OCI-LY1 (cell line): ENCODE data around the gene TMEM151B.

Experiments used
- H2AFZ ChIP-seq: fragments of 200-600 bp; sonication (generic), shearing (Covaris generic); 2 replicates; pipeline ENCODE4 v1.6.0; 2014; ENCODE audit warnings: antibody characterized with exemption, mild to moderate bottlenecking, low read length
- H3F3A ChIP-seq: fragments of 200-600 bp; sonication (generic), shearing (Covaris generic); 2 replicates; pipeline ENCODE4 v1.6.0; 2014; ENCODE audit warnings: mild to moderate bottlenecking, antibody characterized with exemption, low read length, moderate library complexity; ENCODE audit not compliant: insufficient read depth
- H3K27ac ChIP-seq: fragments of 200-600 bp; sonication (generic); 2 replicates; pipeline ENCODE4 v1.5.1; 2014; ENCODE audit warnings: low read length, mixed run types, mild to moderate bottlenecking, low read depth; ENCODE audit not compliant: poor library complexity, severe bottlenecking
- H3K27me3 ChIP-seq: fragments of 200-600 bp; sonication (generic); 2 replicates; pipeline ENCODE4 v1.6.0; 2014; ENCODE audit warnings: antibody characterized with exemption, mild to moderate bottlenecking, low read length, moderate library complexity; ENCODE audit not compliant: insufficient read depth
- H3K36me3 ChIP-seq: fragments of 200-600 bp; sonication (generic); 2 replicates; pipeline ENCODE4 v1.6.1; 2014; ENCODE audit warnings: mild to moderate bottlenecking, antibody characterized with exemption, low read length, moderate library complexity, mixed read lengths; ENCODE audit not compliant: insufficient read depth
- H3K4me1 ChIP-seq: fragments of 200-600 bp; sonication (generic); 2 replicates; pipeline ENCODE4 v1.5.1; 2014; ENCODE audit warnings: mild to moderate bottlenecking, low read length, moderate library complexity; ENCODE audit not compliant: insufficient read depth, severe bottlenecking
- H3K4me2 ChIP-seq: fragments of 200-600 bp; sonication (generic), shearing (Covaris generic); 2 replicates; pipeline ENCODE4 v1.6.1; 2014; ENCODE audit warnings: low read length
- H3K4me3 ChIP-seq: fragments of 200-600 bp; sonication (generic); 2 replicates; pipeline ENCODE4 v1.5.1; 2014; ENCODE audit warnings: low read length, low read depth, mild to moderate bottlenecking, mixed read lengths; ENCODE audit not compliant: poor library complexity, severe bottlenecking
- H3K79me2 ChIP-seq: fragments of 200-600 bp; shearing (Covaris generic); 2 replicates; pipeline ENCODE4 v1.6.1; 2016; ENCODE audit warnings: mixed run types, low read length, mixed read lengths; ENCODE audit not compliant: insufficient read depth
- H3K9ac ChIP-seq: fragments of 200-600 bp; sonication (generic), shearing (Covaris generic); 2 replicates; pipeline ENCODE4 v1.6.1; 2014; ENCODE audit warnings: mild to moderate bottlenecking, low read length, mixed read lengths
- H3K9me2 ChIP-seq: fragments of 200-600 bp; sonication (generic), shearing (Covaris generic); 2 replicates; pipeline ENCODE4 v1.6.1; 2014; ENCODE audit warnings: low read depth, mild to moderate bottlenecking, low read length, mixed read lengths
- H3K9me3 ChIP-seq: fragments of 200-600 bp; shearing (Covaris generic); 2 replicates; pipeline ENCODE4 v1.6.1; 2014; ENCODE audit warnings: low read length, mixed read lengths
- H4K20me1 ChIP-seq: fragments of 200-600 bp; sonication (generic), shearing (Covaris generic); 2 replicates; pipeline ENCODE4 v1.6.0; 2016; ENCODE audit warnings: mild to moderate bottlenecking, low read length; ENCODE audit not compliant: insufficient read depth
- EZH2 ChIP-seq: fragments of 200-600 bp; sonication (generic), shearing (Covaris generic); IDR thresholded peaks from 2 replicates; pipeline ENCODE4 v1.8.0; 2017; ENCODE audit warnings: borderline replicate concordance, mixed run types, mild to moderate bottlenecking, antibody characterized with exemption, low read length, moderate library complexity, mixed read lengths
- TF ChIP-seq, protein P1 (sequence below): fragments of 200-600 bp; sonication (generic), shearing (Covaris generic); IDR thresholded peaks from 2 replicates; pipeline ENCODE4 v1.5.1; 2017; ENCODE audit warnings: mild to moderate bottlenecking, antibody characterized with exemption, low read length, moderate library complexity, mixed read lengths

The TMEM151B gene

DNA sequence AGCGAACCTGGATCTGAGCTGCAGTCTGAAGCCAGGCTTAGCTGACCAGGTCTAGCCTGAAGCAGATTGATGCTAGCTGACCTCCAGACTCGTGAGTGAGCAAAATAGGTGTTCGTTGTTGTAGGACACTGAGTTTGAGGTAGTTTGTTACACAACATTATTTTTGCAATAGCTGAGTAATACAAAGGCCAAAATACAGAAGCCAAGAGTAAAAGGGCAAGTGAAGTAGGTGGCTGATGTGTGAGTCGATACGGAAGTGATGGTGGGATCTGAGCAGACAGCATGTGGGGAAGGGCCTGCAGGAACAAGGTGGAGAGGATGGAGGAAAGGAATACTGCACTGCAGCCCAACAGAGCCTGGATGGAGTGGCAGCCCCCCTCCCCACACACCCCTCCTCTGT, 63.7 kb downstream of the TMEM151B start:
- H3K4me2 ChIP-seq: no peak overlapping the region

DNA sequence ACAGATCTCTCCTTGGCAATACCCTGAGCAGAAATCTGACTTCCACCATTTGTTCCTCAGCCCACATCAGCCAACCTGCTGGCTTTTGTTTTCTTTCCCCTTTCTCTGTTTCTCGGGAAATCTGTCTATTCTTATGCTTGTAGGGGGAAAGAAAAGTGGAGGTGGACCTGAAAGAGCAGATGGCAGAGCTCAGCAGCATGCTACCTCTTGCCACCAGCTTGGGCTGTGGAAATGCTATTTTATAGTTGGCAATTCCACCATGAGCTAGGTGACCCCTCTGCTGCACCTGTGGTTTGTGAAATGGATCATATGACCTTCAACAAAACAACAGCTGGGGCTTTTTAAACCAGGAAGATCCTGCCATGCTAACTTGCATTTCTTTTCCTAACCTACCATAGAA, 65.4 kb downstream of the TMEM151B start:
- Histone ChIP-seq H3K4me2 (no peak overlapping the region), H2AFZ (no peak overlapping the region), H3K9me2 (no peaks in the 10 kb centered on the region), H3F3A (no peaks in the 10 kb centered on the region), H3K27me3 (no peaks in the 10 kb centered on the region), H3K9me3 (no peaks in the 10 kb centered on the region), H3K79me2 (no peaks in the 10 kb centered on the region), H3K4me3 (no peak overlapping the region), H3K4me1 (no peaks in the 10 kb centered on the region), H3K36me3 (no peaks in the 10 kb centered on the region), H4K20me1 (no peaks in the 10 kb centered on the region), H3K9ac (no peak overlapping the region), H3K27ac (no peak overlapping the region)
- TF ChIP-seq EZH2: no peak
- TF ChIP-seq, protein P1, sequence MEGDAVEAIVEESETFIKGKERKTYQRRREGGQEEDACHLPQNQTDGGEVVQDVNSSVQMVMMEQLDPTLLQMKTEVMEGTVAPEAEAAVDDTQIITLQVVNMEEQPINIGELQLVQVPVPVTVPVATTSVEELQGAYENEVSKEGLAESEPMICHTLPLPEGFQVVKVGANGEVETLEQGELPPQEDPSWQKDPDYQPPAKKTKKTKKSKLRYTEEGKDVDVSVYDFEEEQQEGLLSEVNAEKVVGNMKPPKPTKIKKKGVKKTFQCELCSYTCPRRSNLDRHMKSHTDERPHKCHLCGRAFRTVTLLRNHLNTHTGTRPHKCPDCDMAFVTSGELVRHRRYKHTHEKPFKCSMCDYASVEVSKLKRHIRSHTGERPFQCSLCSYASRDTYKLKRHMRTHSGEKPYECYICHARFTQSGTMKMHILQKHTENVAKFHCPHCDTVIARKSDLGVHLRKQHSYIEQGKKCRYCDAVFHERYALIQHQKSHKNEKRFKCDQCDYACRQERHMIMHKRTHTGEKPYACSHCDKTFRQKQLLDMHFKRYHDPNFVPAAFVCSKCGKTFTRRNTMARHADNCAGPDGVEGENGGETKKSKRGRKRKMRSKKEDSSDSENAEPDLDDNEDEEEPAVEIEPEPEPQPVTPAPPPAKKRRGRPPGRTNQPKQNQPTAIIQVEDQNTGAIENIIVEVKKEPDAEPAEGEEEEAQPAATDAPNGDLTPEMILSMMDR: no peak

More for the DNA sequence above, 63.7 kb downstream of the TMEM151B start:
- Histone ChIP-seq H3K9ac (no peak overlapping the region), H3K27me3 (peaks cover 5% of the 10 kb centered on the region; the same call in 1 of the 2 replicates), H3F3A (no peaks in the 10 kb centered on the region), H3K4me3 (no peak overlapping the region), H4K20me1 (no peaks in the 10 kb centered on the region), H3K27ac (no peak overlapping the region), H2AFZ (no peak overlapping the region), H3K79me2 (no peaks in the 10 kb centered on the region), H3K9me3 (no peaks in the 10 kb centered on the region), H3K4me1 (no peaks in the 10 kb centered on the region), H3K9me2 (no peaks in the 10 kb centered on the region), H3K36me3 (no peaks in the 10 kb centered on the region)
- TF ChIP-seq, protein P1: no peak
- TF ChIP-seq EZH2: no peak

DNA sequence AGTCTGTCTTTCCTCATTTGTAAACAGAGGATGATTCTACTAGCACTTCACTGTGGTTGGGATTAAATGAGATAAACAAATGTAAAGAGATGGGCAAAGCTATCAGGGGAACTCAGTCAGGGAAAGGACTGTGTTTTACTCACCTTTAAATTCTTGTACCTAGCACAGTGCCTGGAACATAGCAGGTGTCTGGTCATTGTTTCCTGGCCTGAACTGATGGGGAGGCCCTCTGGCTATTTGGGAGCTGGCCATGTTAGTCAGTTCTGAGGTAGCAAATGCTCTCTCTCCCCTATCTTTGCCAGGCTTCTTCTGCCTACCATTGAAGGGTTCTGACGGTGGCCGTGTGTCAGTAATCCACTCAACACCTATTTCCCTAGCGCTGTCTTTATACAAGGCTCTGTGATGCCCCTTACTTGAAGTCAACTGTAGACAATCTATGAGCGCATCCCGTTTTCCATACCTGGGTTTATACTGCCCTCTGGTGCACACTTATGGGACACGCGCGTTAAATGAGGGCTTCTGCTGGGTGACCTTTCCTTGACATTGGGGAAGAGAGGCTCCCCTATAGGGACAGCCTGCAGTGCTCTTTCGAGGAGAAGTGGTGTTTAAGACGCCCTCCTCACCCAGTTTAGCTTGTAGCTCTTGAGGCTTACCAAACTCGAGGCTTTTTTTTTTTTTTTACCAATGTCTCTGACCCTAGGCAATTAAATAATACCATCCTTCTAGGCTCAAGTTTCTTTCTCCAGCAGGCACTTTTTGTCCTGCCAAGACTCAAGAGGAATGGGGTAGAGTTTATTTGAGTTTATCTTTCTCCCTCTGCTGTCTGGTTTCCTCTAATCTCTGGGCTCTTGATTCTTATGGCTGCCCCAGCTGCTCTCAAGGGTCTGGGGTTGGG, 68.2 kb downstream of the TMEM151B start:
- H3K27ac ChIP-seq: no peak overlapping the region
- no peaks in the 10 kb centered on the region for H3K36me3 ChIP-seq
- H3K4me2 ChIP-seq: no peak overlapping the region
- no peak overlapping the region for H2AFZ ChIP-seq
- H3K4me3 ChIP-seq: no peak overlapping the region
- no peaks in the 10 kb centered on the region for H3K9me2 ChIP-seq
- H3K9me3 ChIP-seq: no peaks in the 10 kb centered on the region
- H3K79me2 ChIP-seq: no peaks in the 10 kb centered on the region
- TF ChIP-seq EZH2: no peak
- TF ChIP-seq, protein P1: peak; percentile 75
- H3K4me1 ChIP-seq: no peaks in the 10 kb centered on the region
- H3K9ac ChIP-seq: no peak overlapping the region
- H3K27me3 ChIP-seq: no peaks in the 10 kb centered on the region
- H3F3A ChIP-seq: no peaks in the 10 kb centered on the region
- H4K20me1 ChIP-seq: no peaks in the 10 kb centered on the region
